Measurements from ENCODE around the gene FOXO4.

The FOXO4 gene

GRCh38 chrX:71117358-71117757 lies 21.7 kb downstream of the FOXO4 start:
- TF ChIP-seq CTCF (IDR thresholded peaks at IDR 0.05; ENCODE audit: unreplicated experiment in 3 of 3) = no peak
- Mint-ChIP-seq H3K4me1 (peaks cover 2% of the 10 kb centered on the region), H3K36me3 (ENCODE audit: low read depth) (peaks cover 22% of the 10 kb centered on the region), H3K27ac (no peak overlapping the region), H3K4me3 (peak overlapping the region in 2 of 3 experiments; percentile 32 to 52), H3K9me3 (peaks cover 3% of the 10 kb centered on the region), H3K27me3 (ENCODE audit: low read depth) (no peaks in the 10 kb centered on the region)

GRCh38 chrX:71118032-71118984 lies 22.7 kb downstream of the FOXO4 start, which contains the start of gene MED12:
Gene MED12, plus strand, starts transcription at chrX:71118596. Its CDS starts 159 bp downstream, at chrX:71118755.
- H3K36me3 Mint-ChIP-seq (ENCODE audit: low read depth) = peaks cover 31% of the 10 kb centered on the region
- peak within 1 kb of the TSS; percentile 66 to 91 (median 84) for H3K27ac Mint-ChIP-seq
- no peak for TF ChIP-seq CTCF (IDR thresholded peaks at IDR 0.05; ENCODE audit: unreplicated experiment in 3 of 3)
- peak within 1 kb of the TSS; percentile 87 to 89 (median 88) for H3K4me3 Mint-ChIP-seq
- H3K4me1 Mint-ChIP-seq = no peaks in the 10 kb centered on the region
- peaks cover 2% of the 10 kb centered on the region for H3K9me3 Mint-ChIP-seq
- no peaks in the 10 kb centered on the region for H3K27me3 Mint-ChIP-seq (ENCODE audit: low read depth)

- peak overlapping the region; percentile 66 to 91 (median 73) for H3K27ac Mint-ChIP-seq
- H3K36me3 Mint-ChIP-seq (ENCODE audit: low read depth) = peaks cover 39% of the 10 kb centered on the region
- no peaks in the 10 kb centered on the region for H3K27me3 Mint-ChIP-seq (ENCODE audit: low read depth)
- peak overlapping the region; percentile 87 to 89 (median 88) for H3K4me3 Mint-ChIP-seq
- H3K4me1 Mint-ChIP-seq = no peaks in the 10 kb centered on the region
- H3K9me3 Mint-ChIP-seq = no peaks in the 10 kb centered on the region
- TF ChIP-seq CTCF (IDR thresholded peaks at IDR 0.05; ENCODE audit: unreplicated experiment in 3 of 3) = no peak
Measured at GRCh38 chrX:71118985-71119535, 23.4 kb downstream of the FOXO4 start.

- Mint-ChIP-seq H3K9me3 (peaks cover 4% of the 10 kb centered on the region), H3K4me3 (no peak overlapping the region), H3K36me3 (ENCODE audit: low read depth) (peaks cover 71% of the 10 kb centered on the region), H3K4me1 (peaks cover 4% of the 10 kb centered on the region), H3K27me3 (ENCODE audit: low read depth) (no peaks in the 10 kb centered on the region), H3K27ac (peak overlapping the region in 1 of 3 experiments; percentile 62)
- TF ChIP-seq CTCF (IDR thresholded peaks at IDR 0.05; ENCODE audit: unreplicated experiment in 3 of 3) = no peak
Measured at GRCh38 chrX:71128166-71128833, 32.6 kb downstream of the FOXO4 start.

- Mint-ChIP-seq H3K4me1 (peaks cover 4% of the 10 kb centered on the region), H3K9me3 (peaks cover 4% of the 10 kb centered on the region), H3K27me3 (ENCODE audit: low read depth) (no peaks in the 10 kb centered on the region), H3K4me3 (no peak overlapping the region), H3K27ac (peak overlapping the region; percentile 23 to 62 (median 46)), H3K36me3 (ENCODE audit: low read depth) (peaks cover 67% of the 10 kb centered on the region)
- peak; percentile 47 to 59 (median 57) for TF ChIP-seq CTCF (IDR thresholded peaks at IDR 0.05; ENCODE audit: unreplicated experiment in 3 of 3)
Measured at GRCh38 chrX:71128915-71129765, 33.5 kb downstream of the FOXO4 start.

Measured in nephron (organoid).